GM21786 (cell line): ENCODE data around the gene FBXO40.
A peak's percentile ranks its signal among the peaks of the same experiment; 100 is the strongest.
"Not testable (repeated sequence)": the region's sequence is repeated elsewhere in the genome, so short reads cannot be mapped to it uniquely, and the experiment has no call there.

Experiments
- ATAC-seq: cut with Tn5 transposase; IDR thresholded peaks from one replicate; pipeline ENCODE4 v1.9.1; 2021; ENCODE audit not compliant: unreplicated experiment

The FBXO40 gene

DNA sequence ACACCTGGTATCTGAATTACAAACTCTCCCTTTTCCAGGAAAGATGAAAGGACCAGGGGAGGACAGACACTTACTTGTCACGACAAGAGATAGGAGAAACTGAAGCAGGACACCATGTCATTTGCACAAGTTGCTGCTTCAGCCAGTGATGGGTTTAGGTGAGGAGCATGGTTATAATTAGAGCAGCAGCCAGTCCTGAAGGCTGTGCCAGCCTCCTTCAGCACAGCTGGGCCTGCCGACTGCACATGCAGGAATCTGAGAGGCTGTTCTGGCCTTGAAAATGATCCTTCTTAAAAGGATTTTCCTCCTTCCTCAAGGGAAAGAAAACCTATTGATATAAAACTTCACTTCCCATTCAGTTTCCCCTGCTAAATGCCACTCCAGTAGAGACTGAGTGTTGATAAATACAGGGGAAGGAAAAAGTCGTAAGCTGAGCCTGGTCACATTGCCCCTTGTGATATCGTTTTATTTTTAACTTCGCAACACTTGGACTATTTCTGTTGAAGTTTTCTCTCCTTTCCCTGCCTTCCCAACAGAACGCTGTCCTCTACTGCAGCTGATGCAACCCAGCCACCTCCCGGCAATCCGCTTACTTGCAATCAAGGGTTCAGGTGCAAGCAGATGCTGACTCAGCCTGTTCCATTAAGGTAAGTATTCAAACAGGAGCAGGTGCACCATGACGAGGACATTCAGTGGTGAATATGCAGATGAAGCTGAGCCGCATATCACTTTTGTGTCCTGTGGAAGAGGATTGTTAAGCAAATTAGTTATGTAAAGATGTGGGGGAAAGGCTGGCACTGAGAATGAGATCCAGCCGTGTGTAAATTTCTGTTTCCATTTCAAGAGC lies at the start of gene FBXO40:
Gene FBXO40, plus strand, starts transcription at position 524 of the 847 bp plus-strand sequence. CDS start 27,197 bp downstream, outside the sequence.
- no peak for ATAC-seq

DNA sequence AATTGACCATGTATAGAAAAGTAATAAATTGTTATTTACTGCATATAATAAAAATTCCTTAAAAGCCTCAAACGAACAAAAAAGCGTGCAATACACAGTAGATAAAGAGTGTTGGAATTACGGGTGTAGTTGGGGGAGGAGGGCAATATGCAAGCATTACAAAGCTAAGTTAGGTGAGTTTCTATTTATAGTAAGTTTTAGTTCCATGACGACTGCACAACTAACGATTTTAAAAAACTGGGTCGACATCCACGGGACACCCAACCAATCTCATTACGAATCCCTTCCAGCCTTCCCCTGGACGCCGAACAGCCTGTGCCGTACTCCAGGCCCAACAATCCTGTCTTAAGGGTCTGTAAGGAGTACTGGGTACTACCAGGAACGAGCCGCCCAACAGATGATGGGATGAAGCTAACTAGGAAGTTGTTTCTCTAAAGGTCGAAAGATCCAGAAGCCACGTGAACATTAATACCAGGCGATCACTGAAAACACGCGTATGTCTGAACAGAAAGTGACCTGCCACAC lies 48.1 kb upstream of the FBXO40 start:
- ATAC-seq, result no peak

- peak; percentile 77 for ATAC-seq
Observed at GRCh38 chr3:121545574-121546455, 47.4 kb upstream of the FBXO40 start, which contains the start of gene POLQ. POLQ (minus strand) TSS chr3:121545988; CDS start chr3:121545877, 111 bp downstream.

DNA sequence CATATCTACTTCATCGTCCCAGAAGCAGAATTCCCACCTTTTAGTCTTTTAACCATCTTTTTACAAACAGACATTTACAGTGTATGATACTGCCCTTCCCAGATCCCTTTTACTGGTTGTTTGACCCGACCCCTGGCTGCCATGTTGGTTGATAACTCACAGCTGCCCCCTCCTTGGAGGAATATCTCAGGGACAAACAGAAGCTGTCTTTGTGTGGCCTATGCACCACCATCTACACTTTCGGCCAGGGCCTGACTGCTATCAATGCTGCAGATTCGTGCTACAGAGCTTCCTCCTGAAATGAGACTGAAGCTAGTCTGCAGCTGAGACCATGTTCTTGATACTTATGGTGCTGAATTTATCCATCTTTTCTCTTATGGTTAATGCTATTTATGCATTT lies 40.8 kb upstream of the FBXO40 start:
- no peak for ATAC-seq

- ATAC-seq, result no peak
Observed at GRCh38 chr3:121552797-121553196, 40.4 kb upstream of the FBXO40 start.

GRCh38 chr3:121557426-121557934 lies 35.7 kb upstream of the FBXO40 start:
- ATAC-seq, result no peak

DNA sequence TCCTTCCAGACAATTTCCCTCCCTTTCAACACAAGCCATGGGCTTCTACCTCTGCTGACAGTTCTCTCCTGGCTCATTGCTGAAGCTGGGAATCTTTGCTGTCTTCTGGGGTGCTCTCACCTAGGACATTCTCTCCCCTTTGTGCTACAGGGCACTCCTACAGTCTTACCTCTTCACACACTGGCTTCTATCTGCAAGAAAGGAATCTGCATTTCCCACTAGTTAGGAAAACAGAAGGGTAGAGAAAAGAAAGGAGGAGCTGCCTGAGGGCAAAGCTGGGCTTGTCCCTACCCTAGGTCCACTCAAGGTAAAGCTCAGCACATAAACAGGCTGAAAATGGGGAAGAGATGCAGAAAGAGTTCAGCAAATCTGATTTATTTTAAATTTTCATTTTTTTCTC lies 31.0 kb upstream of the FBXO40 start:
- no peak for ATAC-seq

DNA sequence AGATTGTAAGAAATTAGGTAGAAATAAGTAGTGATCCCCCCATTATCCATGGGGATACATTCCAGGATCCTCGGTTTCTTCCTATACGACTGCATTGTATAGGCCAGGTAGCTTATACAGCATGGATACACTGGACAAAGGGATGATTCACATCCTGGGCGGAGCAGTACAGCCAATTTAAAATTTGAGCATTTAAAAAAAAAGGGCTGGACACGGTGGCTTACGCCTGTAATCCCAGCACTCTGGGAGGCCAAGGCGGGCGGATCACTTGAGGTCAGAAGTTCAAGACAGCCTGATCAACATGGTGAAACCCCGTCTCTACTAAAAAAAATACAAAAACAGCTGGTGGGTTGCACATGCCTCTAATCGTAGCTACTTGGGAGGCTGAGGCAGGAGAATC lies 26.4 kb upstream of the FBXO40 start:
- ATAC-seq, result no peak

DNA sequence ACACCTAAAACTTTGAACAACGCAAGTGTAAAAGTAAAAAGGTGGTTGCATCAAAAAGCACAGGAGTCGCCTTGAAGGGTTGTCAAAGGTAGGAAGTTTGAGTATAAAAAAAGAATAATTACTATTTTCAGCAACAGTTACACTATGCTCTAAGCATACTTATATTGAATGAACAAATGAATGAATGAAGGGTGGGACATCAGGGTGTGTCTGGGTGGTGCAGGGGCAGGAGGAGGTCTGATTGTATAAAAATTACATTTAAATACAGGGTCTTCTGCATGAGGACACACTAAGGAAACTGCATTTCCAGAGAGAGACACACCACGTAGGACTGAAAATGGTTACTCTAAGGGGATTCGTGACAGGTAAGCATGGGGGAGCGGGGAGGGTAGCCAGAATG lies 25.5 kb upstream of the FBXO40 start, which contains the start of gene ARGFX:
Gene ARGFX, plus strand, starts transcription at position 301 of the 400 bp plus-strand sequence. CDS start 2,765 bp downstream, outside the sequence.
- no peak for ATAC-seq

DNA sequence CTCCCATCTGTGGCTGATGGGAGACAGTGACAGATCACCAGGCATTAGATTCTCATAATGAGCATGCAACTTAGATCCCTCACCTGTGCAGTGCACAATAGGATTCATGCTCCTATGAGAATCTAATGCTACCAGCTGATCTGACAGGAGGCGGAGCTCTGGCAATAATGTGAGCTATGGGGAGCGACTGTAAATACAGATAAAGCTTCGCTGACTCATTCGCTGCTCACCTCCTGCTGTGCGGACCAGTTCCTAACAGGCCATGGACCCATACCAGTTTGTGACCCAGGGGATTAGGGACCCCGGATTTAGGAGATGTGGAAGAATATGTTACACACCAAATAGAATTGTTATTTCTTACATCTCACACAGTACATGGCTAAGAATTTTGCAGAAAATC lies 18.7 kb upstream of the FBXO40 start:
- ATAC-seq, result no peak

DNA sequence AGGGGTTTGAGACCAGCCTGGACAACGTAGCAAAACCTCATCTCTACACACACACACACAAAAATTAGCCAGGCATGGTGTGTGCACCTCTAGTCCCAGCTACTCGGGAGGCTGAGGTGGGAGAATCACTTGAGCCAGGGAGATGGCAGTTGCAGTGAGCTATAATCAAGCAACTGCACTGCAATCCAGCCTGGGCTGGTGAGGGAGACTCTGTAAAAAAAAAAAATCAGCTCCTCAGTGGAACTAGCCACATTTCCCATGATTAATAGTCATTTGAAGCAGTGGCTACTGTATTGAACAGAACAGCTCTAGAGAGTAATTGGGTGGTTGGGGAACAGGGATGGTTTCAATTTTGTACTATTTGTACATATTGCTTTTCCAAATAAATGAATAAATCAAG lies 11.5 kb upstream of the FBXO40 start:
- no peak for ATAC-seq

- ATAC-seq, result no peak
Observed at GRCh38 chr3:121584418-121584817, 8.8 kb upstream of the FBXO40 start.

GRCh38 chr3:121593806-121594205 lies 627 bp downstream of the FBXO40 start:
- not testable (repeated sequence) for ATAC-seq

- no peak for ATAC-seq
Observed at GRCh38 chr3:121594850-121595249, 1.7 kb downstream of the FBXO40 start.

DNA sequence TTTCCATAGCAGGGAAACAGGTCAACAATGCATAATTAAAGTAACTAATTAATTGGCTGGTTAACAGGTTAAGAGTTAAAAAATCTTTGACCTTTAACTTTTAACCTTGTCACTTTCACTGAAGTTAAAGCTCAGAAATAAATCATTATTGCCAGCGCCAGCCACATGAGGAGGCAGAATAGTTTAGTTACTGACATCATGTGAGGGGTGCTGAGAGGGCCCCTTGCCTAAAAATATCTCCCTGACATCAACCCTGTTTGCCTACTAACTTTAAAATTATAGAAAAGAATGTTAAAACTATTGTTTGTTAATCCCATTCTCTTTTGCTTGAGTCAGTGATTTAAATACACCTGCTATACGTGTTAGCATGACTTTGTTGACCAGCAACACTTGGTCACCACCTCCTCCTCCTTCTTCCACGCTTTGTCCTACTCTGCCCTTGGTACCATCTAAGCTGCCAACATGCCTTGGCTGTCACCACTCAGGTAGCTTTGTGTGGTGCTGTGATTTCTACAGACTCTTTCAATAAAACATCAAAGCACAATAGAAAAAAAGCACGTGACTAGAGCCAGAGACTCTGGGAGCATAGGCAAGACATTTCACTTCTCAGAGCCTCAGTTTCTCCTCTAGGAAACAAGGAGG lies 2.7 kb downstream of the FBXO40 start:
- ATAC-seq, result no peak

DNA sequence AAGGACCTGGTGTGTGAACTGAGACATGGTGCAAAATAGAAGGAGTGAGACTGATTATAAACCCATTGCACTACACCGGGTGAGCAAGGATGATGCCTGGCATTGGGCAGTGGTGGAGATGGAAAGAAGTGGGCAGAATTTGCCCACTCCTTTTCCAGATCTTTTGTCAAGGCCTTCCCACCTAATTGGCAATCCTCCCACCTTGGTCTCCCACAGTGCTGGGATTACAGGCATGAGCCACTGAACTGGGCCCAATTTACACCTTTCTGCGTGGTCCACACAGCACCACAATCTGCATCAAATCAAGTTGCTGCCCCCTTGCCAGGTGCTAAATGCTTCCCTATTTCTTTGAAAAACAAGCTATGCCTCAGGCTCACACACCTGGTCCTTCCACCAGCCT lies 5.4 kb downstream of the FBXO40 start:
- no peak for ATAC-seq

GRCh38 chr3:121599900-121600299 lies 6.7 kb downstream of the FBXO40 start:
- ATAC-seq, result not testable (repeated sequence)

DNA sequence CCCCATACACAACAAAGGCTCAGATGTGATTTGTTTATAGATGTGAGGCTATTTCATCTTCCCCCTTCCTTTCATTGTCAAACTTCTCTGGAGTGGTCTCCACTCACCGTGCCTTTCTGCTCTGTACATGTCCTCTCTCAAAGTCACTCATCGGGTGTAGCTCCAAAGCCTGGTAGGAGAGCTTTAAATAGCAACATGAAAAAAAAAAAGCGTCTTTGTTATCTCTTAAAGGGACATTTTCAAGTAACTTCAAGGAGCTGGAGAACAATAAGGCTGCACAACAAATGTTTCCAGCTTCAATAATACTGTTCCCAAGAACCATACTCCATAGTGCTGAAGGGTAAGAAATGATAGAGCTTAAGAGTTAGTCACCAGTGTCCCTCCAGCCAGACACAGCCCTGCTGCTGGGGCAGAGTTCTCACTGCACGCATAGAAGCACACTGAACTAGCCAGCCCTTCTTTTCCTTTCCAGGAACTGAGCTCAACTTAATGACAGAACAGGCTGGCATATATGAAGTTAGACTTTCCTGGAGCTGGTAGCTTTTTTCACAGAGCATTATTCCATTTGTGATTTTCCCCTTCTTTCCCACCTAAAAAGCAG lies 8.1 kb downstream of the FBXO40 start:
- no peak for ATAC-seq

GRCh38 chr3:121604759-121605158 lies 11.6 kb downstream of the FBXO40 start:
- ATAC-seq, result no peak

DNA sequence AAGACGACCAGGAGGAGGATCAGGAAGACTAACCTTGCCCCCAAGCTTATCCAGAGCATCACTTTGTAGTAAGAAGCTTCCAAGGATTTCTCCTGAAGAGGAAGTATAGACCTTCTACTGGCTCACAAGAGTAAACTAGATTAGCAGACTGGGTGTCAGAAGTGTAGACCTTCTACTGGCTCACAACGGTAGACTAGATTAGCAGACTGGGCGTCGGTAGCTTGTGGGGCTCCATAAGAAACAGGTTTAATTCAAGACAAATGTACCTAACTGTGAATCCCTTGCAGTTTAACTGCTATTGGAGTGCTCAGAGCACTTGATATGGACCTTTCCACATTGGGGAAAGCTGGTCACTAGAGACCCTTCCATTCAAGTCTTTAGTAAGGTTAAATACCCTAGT lies 12.9 kb downstream of the FBXO40 start:
- ATAC-seq, result no peak
